ENCODE measurements around the gene CDK14. TPM values are rescaled to one million over a fixed set of nuclear protein-coding genes. Genes with fewer than 3 reads are reported as not detected.

CDK14 gene
- total and polyA plus RNA-seq, 2 of the 8 experiments (the other 6 are each of a cell fraction or from before 2014, with no cell fraction given): 5.5 to 47.3 TPM

DNA sequence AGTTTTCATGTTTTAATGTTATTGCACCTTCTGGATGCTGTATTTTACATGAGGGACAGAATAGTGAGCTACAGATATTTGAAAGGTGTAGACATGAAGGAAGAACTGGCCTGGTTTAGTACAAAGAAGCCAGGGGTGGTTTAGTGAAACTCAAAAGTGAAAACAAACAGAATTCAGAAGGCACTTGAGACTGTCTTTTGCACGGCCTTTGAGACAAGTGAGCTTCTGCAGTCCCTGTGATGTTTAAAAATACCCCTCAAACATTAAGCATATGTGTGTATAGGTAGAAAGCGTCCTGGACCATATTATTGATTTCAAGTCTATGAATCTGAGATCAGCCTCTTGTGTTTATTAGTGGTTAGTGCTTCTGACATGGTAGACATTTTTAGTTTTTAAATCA lies 118.9 kb downstream of the CDK14 start (continued):
- TF ChIP-seq RAD21 (IDR thresholded peaks at IDR 0.05 in 1 of 2, conservative IDR thresholded peaks at IDR 0.05 in 1 of 2; ENCODE audit: low read depth in 2 of 2, low read length in 2 of 2): no peak
- TF ChIP-seq, protein P1, sequence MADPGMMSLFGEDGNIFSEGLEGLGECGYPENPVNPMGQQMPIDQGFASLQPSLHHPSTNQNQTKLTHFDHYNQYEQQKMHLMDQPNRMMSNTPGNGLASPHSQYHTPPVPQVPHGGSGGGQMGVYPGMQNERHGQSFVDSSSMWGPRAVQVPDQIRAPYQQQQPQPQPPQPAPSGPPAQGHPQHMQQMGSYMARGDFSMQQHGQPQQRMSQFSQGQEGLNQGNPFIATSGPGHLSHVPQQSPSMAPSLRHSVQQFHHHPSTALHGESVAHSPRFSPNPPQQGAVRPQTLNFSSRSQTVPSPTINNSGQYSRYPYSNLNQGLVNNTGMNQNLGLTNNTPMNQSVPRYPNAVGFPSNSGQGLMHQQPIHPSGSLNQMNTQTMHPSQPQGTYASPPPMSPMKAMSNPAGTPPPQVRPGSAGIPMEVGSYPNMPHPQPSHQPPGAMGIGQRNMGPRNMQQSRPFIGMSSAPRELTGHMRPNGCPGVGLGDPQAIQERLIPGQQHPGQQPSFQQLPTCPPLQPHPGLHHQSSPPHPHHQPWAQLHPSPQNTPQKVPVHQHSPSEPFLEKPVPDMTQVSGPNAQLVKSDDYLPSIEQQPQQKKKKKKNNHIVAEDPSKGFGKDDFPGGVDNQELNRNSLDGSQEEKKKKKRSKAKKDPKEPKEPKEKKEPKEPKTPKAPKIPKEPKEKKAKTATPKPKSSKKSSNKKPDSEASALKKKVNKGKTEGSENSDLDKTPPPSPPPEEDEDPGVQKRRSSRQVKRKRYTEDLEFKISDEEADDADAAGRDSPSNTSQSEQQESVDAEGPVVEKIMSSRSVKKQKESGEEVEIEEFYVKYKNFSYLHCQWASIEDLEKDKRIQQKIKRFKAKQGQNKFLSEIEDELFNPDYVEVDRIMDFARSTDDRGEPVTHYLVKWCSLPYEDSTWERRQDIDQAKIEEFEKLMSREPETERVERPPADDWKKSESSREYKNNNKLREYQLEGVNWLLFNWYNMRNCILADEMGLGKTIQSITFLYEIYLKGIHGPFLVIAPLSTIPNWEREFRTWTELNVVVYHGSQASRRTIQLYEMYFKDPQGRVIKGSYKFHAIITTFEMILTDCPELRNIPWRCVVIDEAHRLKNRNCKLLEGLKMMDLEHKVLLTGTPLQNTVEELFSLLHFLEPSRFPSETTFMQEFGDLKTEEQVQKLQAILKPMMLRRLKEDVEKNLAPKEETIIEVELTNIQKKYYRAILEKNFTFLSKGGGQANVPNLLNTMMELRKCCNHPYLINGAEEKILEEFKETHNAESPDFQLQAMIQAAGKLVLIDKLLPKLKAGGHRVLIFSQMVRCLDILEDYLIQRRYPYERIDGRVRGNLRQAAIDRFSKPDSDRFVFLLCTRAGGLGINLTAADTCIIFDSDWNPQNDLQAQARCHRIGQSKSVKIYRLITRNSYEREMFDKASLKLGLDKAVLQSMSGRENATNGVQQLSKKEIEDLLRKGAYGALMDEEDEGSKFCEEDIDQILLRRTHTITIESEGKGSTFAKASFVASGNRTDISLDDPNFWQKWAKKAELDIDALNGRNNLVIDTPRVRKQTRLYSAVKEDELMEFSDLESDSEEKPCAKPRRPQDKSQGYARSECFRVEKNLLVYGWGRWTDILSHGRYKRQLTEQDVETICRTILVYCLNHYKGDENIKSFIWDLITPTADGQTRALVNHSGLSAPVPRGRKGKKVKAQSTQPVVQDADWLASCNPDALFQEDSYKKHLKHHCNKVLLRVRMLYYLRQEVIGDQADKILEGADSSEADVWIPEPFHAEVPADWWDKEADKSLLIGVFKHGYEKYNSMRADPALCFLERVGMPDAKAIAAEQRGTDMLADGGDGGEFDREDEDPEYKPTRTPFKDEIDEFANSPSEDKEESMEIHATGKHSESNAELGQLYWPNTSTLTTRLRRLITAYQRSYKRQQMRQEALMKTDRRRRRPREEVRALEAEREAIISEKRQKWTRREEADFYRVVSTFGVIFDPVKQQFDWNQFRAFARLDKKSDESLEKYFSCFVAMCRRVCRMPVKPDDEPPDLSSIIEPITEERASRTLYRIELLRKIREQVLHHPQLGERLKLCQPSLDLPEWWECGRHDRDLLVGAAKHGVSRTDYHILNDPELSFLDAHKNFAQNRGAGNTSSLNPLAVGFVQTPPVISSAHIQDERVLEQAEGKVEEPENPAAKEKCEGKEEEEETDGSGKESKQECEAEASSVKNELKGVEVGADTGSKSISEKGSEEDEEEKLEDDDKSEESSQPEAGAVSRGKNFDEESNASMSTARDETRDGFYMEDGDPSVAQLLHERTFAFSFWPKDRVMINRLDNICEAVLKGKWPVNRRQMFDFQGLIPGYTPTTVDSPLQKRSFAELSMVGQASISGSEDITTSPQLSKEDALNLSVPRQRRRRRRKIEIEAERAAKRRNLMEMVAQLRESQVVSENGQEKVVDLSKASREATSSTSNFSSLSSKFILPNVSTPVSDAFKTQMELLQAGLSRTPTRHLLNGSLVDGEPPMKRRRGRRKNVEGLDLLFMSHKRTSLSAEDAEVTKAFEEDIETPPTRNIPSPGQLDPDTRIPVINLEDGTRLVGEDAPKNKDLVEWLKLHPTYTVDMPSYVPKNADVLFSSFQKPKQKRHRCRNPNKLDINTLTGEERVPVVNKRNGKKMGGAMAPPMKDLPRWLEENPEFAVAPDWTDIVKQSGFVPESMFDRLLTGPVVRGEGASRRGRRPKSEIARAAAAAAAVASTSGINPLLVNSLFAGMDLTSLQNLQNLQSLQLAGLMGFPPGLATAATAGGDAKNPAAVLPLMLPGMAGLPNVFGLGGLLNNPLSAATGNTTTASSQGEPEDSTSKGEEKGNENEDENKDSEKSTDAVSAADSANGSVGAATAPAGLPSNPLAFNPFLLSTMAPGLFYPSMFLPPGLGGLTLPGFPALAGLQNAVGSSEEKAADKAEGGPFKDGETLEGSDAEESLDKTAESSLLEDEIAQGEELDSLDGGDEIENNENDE (IDR thresholded peaks at IDR 0.05; ENCODE audit: insufficient replicate concordance, low read length): no peak
- TF ChIP-seq JUND (IDR thresholded peaks at IDR 0.05; ENCODE audit: low read length): no peak
- TF ChIP-seq SP2 (IDR thresholded peaks at IDR 0.05; ENCODE audit: low read length): no peak
- TF ChIP-seq EZH2 (IDR thresholded peaks at IDR 0.05; ENCODE audit: low read depth, low read length, severe bottlenecking): no peak
- TF ChIP-seq CTBP2 (IDR thresholded peaks at IDR 0.05; ENCODE audit: borderline replicate concordance, insufficient read depth, insufficient read length, low read length): no peak
